T-helper 9 cell (primary cell): ENCODE measurements around the gene TAF8.
A peak's percentile ranks its signal among the peaks of the same experiment; 100 is the strongest.

Source experiments
- DNase-seq: peaks from one replicate; pipeline ENCODE4 v3.0.0-alpha.2; 2020

TAF8 gene

GRCh38 chr6:42066156-42066675 is 15.9 kb downstream of the TAF8 start:
- DNase-seq, result no peak

GRCh38 chr6:42068173-42068572 is 17.8 kb downstream of the TAF8 start:
- no peak for DNase-seq

GRCh38 chr6:42068872-42069522 is 18.7 kb downstream of the TAF8 start:
- DNase-seq, result no peak

GRCh38 chr6:42071881-42072583 is 21.7 kb downstream of the TAF8 start:
- DNase-seq, result no peak

GRCh38 chr6:42073287-42073686 is 23.0 kb downstream of the TAF8 start:
- DNase-seq, result no peak

- peak; percentile 42 for DNase-seq
These were observed 25.0 kb downstream of the TAF8 start for GRCh38 chr6:42075159-42075838.

- DNase-seq, result no peak
These were observed 28.1 kb downstream of the TAF8 start for GRCh38 chr6:42078386-42078785.

GRCh38 chr6:42079941-42080464 is 29.7 kb downstream of the TAF8 start:
- no peak for DNase-seq

GRCh38 chr6:42083530-42083929 is 33.2 kb downstream of the TAF8 start:
- DNase-seq, result no peak

- no peak for DNase-seq
These were observed 34.6 kb downstream of the TAF8 start for GRCh38 chr6:42084889-42085288.

GRCh38 chr6:42086046-42087035 is 36.0 kb downstream of the TAF8 start:
- DNase-seq, result no peak

GRCh38 chr6:42088101-42088591 is 37.8 kb downstream of the TAF8 start:
- DNase-seq, result no peak

GRCh38 chr6:42090819-42091717 is 40.7 kb downstream of the TAF8 start:
- no peak for DNase-seq

- no peak for DNase-seq
These were observed 41.3 kb downstream of the TAF8 start for GRCh38 chr6:42091718-42092023.

GRCh38 chr6:42093582-42094329 is 43.4 kb downstream of the TAF8 start:
- no peak for DNase-seq

GRCh38 chr6:42095094-42095493 is 44.8 kb downstream of the TAF8 start:
- DNase-seq, result no peak

- no peak for DNase-seq
These were observed 45.6 kb downstream of the TAF8 start for GRCh38 chr6:42095776-42096541.

- DNase-seq, result no peak
These were observed 49.2 kb downstream of the TAF8 start for GRCh38 chr6:42099340-42100028.
